UCSD-AML1 (cell line): ENCODE results near the gene FLAD1.
A peak's percentile ranks its signal among the peaks of the same experiment; 100 is the strongest.

Source experiments
- DNase-seq: peaks from one replicate; lab custom pipeline; 2025; ENCODE audit not compliant: unreplicated experiment; lab: John Stamatoyannopoulos, UW

The FLAD1 gene

DNA sequence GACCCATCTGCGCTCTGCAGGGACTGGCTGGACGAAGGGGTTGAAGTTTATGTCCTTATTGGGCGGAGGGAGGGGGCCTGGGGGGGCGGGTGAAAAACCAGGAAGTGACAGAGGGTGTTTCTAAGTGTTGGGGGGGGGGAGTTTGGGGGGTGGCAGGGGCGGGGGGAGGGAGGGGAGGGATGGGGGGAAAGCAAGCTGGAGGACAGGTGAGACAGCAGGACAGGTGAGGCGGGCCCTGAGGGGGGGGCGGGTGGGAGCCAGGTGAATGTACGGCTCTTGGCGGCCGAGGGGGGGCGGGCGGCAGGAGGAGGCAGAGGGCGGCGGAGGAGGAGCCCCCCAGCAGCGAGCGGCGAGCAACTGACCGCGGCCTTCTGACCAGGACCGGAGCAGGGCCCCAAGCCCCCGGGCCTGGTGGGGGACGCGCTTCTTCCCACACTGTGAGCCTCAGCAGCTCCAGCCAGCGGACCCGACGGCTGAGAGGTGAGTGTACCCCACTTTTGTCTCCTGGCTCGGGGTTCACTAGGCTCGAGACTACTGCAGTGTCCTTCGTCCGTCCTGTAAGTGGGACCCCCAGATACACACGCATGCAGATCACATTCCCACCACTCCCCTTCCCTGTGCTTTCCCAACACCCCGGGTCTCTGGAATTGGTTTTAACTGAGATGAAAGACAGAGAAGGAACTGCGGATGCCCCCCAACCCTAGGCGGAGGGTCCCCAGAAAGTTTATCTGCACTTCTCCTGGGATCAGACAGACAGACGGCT, 19.5 kb downstream of the FLAD1 start, which contains the start of gene ZBTB7B:
ZBTB7B (plus strand) TSS at position 339 of the 763 bp plus-strand sequence. CDS start 11,859 bp downstream, outside the sequence.
- peak; percentile 51 for DNase-seq

DNA sequence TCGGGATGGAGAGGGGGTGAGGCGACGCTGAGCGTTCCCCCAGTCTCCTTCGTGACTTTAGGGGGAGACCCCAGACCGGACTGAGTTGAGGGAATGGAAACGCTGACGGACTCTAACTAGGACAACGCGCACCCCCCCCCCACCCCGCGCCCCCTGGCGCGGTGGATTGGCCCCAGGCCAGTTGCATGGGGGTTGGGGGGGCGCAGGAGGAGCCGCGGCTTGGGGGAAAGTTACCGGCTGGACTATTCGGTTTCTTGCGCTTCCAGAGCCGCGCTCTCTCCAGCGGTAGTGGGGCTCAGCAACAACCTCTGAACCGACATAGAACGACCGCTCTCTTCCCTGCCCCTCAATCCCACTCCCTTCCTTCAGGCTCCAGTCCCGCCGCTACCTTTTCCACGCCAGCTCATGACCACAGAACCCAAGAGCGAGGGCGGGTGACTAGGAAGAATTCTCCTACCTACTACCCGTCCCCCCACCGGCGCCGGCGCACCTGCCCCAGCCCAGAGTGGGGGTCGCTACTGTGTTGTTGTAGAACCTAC, 20.2 kb downstream of the FLAD1 start:
- peak; percentile 51 for DNase-seq

DNA sequence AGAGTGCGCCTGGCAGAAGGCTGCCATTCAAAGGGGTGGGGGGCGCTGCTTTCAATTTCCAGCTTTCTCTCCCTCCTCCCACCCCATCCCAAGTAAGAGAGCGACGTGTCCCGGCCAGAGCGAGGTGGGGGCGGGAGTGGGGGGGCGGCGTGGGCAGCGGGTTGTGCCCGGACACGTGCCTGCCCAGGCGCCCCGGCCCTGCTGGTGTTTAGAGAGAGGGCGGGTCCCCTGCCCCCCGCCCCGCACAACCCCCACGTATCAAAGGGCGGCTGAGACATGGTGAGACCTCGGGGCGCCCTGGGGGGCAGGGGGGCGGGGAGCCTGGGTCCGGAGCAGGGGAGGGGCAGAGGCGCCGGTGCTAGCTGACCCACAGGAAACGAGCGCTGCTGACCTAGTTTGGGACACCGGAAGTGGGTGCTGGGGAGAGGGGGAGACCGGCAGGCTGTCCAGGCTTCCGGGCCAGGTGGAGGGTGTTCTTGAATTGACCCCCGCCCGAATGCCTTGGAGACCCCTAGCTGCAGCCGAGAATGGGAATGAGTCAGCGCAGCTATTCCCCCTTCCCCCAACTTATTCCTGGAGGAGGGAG, 20.7 kb downstream of the FLAD1 start:
- peak; percentile 60 for DNase-seq

DNA sequence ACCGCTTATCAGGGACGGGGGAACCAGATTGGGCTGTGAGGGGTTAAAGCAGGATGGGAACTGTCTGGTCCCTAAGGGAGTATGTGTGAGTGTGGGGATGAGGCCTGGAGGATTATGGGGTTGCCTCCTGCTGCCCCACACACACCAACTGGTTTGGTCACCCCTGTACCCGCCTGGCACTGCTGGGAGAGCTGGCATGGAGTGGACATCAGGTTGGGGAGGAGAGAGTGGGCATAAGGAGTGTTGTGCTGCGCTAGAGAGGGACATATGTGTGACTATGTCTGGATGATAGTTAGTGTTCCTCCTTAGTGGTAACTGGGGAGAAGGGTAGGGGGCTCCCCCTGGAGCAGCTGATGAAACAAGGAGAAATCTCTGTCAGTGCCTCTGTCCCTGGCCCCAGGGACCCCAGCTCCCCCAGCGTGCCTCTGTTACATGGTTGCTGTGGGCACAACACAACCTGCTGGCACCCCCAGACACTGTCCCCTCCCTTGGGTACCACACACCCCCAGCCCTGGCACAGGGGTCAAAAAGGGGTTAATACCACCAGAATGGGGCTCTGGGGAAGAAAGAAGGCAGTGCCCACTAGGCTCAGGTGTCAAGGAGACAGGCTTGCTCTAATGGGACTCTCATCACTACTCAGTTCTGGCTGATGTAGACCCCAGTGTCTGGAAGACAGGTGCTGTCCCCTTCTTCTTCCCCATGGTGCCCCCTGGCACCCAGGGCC, 21.4 kb downstream of the FLAD1 start:
- DNase-seq: no peak

DNA sequence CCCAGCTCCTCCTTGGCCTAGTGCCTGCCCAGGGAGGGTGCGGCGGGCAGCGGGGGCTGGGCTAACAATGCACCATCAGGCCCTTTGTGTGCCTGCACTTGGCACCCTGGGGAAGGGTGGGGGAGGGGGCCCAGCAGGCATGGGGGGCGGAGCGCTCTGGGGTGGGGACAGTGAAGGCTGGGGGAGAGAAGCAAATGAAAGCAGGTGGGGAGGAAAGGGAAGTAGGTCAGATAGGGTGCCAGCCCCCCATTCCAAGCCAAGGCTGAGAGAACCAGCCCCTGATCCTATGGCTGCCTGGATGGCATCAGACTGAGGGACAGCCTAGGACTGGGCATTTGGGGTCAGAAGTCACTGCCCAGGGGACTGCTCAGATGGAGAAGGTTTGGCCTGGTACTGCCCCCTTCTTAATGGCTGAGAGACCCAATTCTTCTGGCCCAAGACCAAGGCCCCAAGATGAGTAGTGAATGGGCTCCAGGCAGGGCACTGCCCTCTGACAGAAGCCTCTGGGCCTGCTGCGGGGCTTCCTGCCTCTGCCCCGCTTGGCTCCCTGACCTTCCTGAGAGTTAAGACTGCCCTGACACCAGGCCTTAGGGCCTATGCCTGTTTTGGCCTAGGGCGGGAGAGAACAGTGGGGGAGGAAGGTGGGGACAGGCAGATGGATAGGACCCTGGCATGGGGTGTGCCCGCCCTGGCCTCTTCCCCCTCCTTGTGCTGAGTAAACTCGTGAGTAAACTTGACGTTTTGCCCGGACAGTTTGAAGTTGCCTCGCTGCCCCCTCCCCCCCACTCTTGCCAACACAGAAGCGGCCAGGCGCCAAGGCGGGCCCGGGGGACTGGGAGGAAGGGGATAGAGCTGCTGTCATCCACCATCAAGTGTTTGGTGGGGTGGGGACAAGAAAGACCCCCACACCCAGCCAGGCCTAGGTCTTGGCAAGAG, 22.2 kb downstream of the FLAD1 start:
- DNase-seq: no peak

DNA sequence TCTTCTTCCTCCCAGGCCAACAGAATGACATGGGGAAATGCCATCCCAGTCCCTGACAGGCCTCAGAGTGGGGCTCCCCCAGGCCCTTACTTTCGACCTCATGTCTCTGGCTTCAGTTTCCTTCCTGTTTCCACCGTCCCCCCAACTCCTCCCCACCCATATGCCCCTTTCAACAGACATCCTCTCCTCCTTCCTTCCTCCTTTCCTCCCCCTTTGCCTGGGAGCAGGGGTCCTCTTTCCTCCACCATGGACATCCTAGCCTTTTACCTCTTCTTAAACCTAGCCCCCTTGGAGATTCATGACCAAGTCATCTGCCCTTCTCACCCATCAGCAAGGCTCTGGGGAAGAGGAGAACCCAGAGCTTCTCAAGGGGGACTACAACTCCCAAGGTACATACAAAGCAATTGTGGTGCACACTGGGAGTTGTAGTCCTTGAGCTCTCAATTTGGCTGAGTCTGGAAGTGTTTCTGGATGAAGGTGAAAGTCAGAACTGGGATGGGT, 23.5 kb downstream of the FLAD1 start:
- DNase-seq: peak; percentile 54

DNA sequence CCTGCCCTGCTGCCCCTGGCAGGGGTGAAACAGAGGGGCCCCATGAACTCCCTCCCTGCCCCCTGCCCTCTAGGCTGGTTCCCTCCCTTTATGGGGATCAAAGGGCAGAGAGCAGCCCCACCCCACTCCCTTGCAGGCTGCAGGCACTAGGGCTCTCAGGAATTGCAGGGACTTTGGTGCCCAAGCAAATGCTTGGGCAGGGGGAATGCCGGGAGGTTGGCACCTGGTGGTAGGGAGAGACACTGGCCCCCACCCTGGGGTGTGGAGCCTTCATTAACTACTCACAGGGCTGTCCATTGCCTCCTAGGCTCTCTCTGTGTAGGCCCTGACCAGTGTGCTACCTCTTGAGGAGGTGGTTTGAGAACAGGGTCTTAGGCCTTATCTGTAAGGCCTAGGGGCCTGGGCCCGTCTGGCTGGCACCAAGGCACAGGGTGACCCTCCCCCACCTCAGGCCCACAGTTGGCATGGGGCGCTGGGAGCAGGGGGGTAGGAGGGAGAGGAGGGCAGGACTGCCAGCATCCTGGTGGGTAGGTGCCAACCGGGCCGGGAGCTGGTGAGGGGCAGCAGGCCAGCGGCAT, 24.2 kb downstream of the FLAD1 start:
- no peak for DNase-seq

DNA sequence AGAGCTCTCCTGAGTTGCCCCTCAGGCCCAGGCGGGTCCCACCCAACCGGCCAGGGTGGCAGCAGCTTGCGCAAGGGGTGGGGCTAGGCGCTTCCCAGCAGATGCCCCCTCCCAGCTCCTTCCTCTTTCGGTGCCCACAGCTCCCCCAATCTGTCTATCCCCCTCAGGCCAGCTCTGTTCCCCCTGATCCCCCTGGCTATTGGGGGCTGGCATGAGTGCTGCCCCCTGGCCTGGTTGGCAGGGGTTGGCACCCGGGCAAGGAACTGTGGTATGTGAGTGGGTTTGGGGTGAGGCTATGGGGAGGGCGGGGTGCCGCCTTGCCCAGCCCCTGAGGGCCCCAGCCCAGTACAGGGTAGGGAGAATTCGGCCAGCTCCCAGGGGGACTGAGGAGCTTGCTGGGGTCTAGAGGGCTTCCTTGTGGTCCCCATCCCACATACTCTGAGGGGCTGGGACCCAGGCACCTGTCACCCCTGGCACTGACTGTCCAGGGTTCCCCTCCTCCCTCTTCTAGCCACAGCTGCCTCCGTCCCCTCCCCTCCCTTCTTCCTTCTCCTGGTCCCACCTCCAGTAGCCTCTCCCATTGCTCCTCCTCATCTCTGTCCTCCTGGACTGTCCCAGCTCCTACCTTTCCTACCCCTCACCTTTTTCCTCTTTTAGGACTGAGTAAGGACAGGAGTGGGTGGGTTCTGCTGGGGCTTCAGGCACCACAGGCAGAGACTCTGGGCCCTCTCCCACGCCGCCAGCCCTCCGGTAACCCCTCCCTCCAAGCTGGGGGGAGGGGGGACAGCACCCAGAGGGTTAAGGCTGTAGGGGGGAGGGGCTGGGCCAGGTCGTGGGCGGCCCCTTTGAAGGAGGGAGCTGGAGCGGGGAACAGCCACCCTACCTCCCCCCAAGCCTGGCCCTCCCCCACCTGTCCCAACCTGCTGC, 25.1 kb downstream of the FLAD1 start:
- peak; percentile 52 for DNase-seq

DNA sequence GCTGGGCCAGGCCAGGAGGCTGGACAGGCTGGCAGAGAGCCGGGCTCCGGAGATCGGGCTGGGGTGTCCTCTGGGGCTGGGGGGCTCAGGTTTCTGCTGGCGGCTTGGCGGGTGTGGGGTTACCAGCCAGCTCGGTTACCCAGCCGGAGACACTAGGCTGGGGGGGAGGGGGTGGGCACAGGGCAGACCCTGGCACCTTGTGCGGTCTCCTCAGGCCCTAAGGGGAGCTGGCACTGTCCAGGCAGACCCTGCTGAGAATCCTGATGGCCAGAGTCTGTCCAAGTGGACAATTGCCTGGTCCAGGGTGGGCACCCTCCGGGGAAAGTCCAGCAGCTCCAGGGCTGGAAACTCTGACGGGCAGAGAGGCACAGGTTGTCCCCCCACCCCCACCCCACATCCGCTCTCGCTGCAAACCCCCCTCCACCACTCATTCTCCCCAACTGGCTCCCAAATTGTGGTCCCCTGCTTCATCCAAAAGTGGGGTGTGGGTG, 26.1 kb downstream of the FLAD1 start:
- no peak for DNase-seq

DNA sequence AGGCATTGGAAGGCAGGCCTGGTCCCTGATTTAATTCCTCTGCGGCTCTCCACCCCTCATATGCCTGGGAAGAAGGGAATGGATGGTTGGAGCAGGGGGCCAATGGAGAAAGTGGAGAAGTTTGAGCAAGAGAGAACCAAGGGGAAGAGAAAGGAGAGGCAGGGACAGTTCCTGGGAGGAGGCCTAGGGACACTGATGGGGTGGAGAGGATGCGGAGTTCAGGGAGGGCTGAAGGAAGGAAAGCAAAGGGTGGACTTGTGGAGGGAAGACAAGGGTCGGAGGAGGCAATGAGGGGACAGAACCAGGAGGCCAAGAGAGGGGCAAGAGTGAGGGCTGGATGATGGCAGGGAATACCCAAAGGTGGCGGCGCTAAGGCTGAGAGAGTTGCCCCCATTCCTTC, 26.6 kb downstream of the FLAD1 start:
- no peak for DNase-seq

DNA sequence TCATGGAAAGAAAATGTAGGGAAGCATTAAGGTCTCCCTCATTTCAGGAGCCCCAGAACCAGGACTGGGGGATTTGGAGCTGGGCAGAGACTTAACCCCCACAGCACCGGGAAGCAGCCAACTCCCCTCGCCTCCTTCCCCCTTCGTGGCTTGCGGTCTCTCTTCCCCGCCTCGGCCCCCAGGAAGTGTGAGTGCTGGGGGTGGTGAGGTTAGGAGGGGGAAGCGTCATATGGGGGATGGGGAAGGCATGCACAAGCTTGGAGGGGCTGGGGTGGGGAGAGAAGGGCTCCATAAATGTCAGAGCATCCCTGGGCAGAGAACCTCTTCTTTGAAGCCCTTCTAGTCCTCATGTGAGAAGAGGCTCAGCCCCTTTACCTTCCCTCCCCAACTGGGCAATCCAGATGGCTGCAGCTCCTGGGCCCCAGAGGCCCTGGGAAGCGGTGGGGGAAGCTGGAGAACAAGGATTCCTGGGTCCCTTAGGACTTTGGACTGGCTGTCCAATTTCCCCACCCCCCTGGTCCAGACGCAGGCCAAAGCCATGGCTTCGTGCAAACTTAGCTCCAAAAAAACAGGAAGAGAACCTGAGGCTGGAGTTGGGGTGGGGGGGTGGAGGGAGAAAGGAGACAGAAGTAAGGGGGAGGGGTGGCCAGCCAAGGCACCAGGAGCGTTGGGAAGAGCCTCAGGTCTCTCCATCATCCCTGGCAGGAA, 27.2 kb downstream of the FLAD1 start:
- DNase-seq: peak; percentile 57

DNA sequence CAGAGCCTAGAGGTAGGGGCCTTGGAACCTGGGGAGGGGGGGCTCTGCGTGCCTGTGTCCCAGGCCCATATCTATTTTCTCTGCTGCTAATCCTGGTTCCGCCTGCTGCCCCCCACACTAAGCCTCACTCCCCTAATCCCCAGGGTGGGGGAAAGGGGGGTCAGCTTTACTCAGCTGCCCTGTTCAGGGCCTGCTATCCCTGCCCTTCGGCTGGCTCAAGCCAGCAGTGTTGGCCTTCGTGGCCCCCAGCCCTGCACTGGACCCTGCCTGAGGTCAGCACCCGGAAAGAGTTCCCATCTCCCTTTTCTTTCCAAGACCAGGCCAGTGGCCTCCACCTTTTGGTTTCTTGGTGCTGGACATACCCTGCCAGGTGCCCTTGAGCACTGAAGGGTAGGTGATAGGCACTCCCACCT, 27.9 kb downstream of the FLAD1 start:
- DNase-seq: no peak

DNA sequence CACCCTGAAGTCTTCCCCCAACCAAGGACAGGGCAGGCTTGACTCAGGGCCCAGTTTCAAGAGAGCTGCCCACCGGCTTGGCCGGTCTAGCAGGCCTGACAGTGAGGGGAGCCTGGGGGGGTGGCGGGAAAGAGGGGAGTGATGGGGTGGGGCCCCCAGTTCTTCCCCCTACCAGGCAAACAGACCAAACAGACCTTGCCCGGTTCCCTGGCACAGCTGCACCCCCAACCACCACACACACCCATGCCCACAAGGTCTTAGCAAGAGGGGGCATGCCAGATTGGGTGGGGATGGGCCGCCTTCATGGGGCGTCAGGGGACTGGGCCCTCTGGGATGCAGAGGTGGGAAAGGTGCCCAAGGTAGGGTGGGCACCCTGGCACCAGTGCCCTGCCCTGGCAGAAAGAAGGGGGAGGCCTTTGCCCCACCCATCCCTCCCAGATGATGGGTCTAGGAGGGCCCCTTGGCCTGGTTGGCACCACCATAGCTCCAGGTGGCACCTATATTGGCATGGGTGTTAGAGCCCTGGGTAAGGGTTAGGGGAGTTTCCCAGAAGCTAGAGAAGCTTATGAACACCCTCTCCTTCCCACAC, 28.4 kb downstream of the FLAD1 start:
- no peak for DNase-seq

DNA sequence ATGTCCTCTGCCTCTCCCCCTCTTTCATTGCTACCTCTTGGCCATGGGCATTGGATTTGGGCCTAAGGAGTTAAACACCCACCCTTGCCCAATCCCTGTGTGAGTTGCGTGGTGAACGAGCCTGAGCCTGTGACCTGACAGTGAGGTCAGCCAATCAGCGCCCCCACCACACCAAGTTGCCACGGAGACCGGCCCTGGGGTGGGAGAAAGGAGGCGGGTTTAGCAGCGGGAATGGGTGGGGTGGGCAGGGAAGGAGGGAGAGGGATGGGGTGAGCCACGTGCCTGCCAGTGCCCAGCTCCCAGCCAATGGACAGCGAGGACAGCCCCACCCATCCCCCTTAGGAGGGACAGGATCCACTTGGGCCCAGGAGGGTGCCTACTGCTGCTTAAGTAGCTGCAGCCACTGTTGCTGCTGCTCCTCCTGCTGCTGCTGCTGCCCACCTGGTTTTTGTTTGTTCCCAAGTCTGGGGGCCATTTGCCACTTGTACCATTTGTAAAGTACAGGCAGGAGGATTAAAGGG, 28.9 kb downstream of the FLAD1 start:
- DNase-seq: peak; percentile 60

DNA sequence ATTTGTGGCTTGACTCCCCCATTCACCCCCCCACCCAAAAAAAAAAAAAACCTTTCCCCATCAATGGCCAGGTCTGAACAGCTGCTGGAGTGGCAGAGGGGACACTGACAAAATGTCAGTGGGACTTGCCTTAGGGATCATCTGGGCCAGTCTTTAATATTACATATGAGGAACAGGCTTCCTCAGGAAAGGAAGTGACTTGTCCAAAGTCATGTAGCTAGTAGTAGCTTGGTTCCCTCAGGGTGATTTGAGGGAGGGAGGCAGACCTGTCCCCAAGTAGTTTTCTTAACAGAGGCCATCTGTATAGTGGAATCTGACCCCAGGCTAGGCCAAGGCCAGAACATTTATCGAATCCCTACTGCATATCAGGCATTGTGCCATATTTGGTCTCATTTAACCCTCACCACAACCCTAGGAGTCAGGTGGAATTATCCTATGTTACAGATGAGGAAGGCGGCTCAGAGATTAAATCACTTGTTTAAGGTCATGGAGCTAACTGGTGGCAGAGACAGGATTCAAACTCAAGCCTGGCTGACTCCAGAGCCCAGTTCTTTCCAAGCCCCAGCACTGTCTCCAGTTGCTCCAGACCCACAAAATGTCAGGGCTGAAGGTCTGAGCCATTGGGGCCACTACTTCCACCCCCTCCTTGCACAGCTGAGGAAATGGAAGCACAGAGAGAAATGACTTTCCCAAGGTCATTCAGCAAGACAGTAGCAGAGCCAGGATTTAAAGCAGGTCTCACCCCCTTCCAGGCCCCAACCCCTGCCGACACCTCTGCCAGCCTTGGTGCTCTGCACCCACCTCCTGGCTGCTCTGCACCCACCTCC, 29.8 kb downstream of the FLAD1 start:
- DNase-seq: no peak

DNA sequence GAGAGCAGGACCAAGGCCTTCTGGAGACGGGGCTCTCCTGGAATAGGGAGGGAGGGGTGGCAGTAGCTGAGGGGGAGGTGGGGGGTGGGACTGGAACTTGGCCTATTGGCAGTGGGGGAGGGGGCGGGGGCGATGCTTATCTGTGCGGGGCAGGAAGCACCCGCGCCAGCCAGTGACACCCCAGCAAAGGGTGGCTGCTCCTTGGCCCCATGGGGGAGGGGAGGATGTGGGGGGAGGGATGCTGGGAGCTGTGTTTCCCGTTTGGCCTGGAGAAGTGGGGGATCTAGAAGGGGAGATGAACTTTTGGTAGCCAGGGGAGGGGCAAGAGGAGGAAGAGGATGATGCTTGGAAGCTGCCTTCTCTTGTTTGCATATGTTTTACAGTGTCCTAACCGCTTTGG, 30.5 kb downstream of the FLAD1 start:
- DNase-seq: peak; percentile 80
